ENCODE data around the gene ATP5F1D.

GRCh38 chr19:1287354-1288225 lies 46.0 kb downstream of the ATP5F1D start:
- TF ChIP-seq, protein P1, sequence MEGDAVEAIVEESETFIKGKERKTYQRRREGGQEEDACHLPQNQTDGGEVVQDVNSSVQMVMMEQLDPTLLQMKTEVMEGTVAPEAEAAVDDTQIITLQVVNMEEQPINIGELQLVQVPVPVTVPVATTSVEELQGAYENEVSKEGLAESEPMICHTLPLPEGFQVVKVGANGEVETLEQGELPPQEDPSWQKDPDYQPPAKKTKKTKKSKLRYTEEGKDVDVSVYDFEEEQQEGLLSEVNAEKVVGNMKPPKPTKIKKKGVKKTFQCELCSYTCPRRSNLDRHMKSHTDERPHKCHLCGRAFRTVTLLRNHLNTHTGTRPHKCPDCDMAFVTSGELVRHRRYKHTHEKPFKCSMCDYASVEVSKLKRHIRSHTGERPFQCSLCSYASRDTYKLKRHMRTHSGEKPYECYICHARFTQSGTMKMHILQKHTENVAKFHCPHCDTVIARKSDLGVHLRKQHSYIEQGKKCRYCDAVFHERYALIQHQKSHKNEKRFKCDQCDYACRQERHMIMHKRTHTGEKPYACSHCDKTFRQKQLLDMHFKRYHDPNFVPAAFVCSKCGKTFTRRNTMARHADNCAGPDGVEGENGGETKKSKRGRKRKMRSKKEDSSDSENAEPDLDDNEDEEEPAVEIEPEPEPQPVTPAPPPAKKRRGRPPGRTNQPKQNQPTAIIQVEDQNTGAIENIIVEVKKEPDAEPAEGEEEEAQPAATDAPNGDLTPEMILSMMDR (IDR thresholded peaks at IDR 0.05) = no peak
- no peak for TF ChIP-seq POLR2A (IDR thresholded peaks at IDR 0.05)
